Prostate gland (tissue), 2 donors: Measurements from ENCODE around the gene RNF213.

Source experiments
- CTCF ChIP-seq, 4 experiments: fragments of 200-600 bp in 2 of 4; fragments of 450-650 bp in 2 of 4; sonication (generic) in 2 of 4; IDR thresholded peaks; 1 replicate in 3 of 4; 2 replicates in 1 of 4; pipeline ENCODE4 v1.5.1; 2016 to 2019; ENCODE audit warnings: antibody characterized with exemption in 4 of 4, mild to moderate bottlenecking in 2 of 4, moderate library complexity in 2 of 4
- POLR2A ChIP-seq: fragments of 450-650 bp; IDR thresholded peaks from one replicate; pipeline ENCODE4 v1.6.1; 2016; ENCODE audit warnings: antibody characterized with exemption, mild to moderate bottlenecking

- TF ChIP-seq POLR2A = peak; percentile 41
- no peak for TF ChIP-seq CTCF (IDR thresholded peaks at IDR 0.05)
Observed at GRCh38 chr17:80254396-80255251, 6.0 kb upstream of the RNF213 start.
